Mesothelial cell of epicardium (in vitro differentiated cells): Measurements from ENCODE around the gene RCAN2. TPM values are rescaled to one million over a fixed set of nuclear protein-coding genes. Genes with fewer than 3 reads are reported as not detected.

Experiments
- DNase-seq, 2 experiments: peaks; one replicate each; pipeline ENCODE4 v3.0.0; 2021; ENCODE audit warnings: low spot score in 2 of 2; ENCODE audit not compliant: unreplicated experiment in 2 of 2
- H3K27ac Mint-ChIP-seq: 2 replicates; pipeline ENCODE4 v1.8.0; 2021; ENCODE audit warnings: mixed read lengths
- H3K27me3 Mint-ChIP-seq: 2 replicates; pipeline ENCODE4 v1.8.0; 2021; ENCODE audit warnings: low read depth, mixed read lengths
- H3K36me3 Mint-ChIP-seq: 2 replicates; pipeline ENCODE4 v1.8.0; 2021; ENCODE audit warnings: mixed read lengths
- H3K4me1 Mint-ChIP-seq: 2 replicates; pipeline ENCODE4 v1.8.0; 2021; ENCODE audit warnings: mixed read lengths
- H3K4me3 Mint-ChIP-seq: 2 replicates; pipeline ENCODE4 v1.8.0; 2021; ENCODE audit warnings: mild to moderate bottlenecking, moderate library complexity, mixed read lengths
- H3K9me3 Mint-ChIP-seq: 2 replicates; pipeline ENCODE4 v1.8.0; 2021; ENCODE audit warnings: mixed read lengths
- CTCF ChIP-seq: fragments of 200-600 bp; sonication (generic); IDR thresholded peaks from one replicate; pipeline ENCODE4 v1.5.0; 2021; ENCODE audit warnings: antibody characterized with exemption; ENCODE audit not compliant: unreplicated experiment
- total RNA-seq: library from RNA; stranded (reverse); gene quantifications from 3 replicates; pipeline ENCODE4 v1.2.1, GENCODE V29; 2021

RCAN2 gene
- total RNA-seq, 1 donor from 2014 or later: 4.0 TPM

- Mint-ChIP-seq H3K4me1 (no peaks in the 10 kb centered on the region), H3K4me3 (no peak overlapping the region), H3K9me3 (no peaks in the 10 kb centered on the region), H3K27ac (no peak overlapping the region), H3K36me3 (no peaks in the 10 kb centered on the region), H3K27me3 (peaks cover 7% of the 10 kb centered on the region)
- no peak for TF ChIP-seq CTCF
- no peak for DNase-seq
Measured at GRCh38 chr6:46191961-46192360, 299.3 kb downstream of the RCAN2 start.

- Mint-ChIP-seq H3K4me3 (no peak overlapping the region), H3K36me3 (no peaks in the 10 kb centered on the region), H3K27ac (no peak overlapping the region), H3K4me1 (no peaks in the 10 kb centered on the region), H3K27me3 (peaks cover 7% of the 10 kb centered on the region), H3K9me3 (no peaks in the 10 kb centered on the region)
- no peak for DNase-seq
- no peak for TF ChIP-seq CTCF
Measured at GRCh38 chr6:46190889-46191288, 300.4 kb downstream of the RCAN2 start.

- H3K4me1 Mint-ChIP-seq: peaks cover 6% of the 10 kb centered on the region
- DNase-seq: no peak
- no peak overlapping the region for H3K4me3 Mint-ChIP-seq
- no peak for TF ChIP-seq CTCF
- no peak overlapping the region for H3K27ac Mint-ChIP-seq
- H3K36me3 Mint-ChIP-seq: no peaks in the 10 kb centered on the region
- peaks cover 11% of the 10 kb centered on the region for H3K27me3 Mint-ChIP-seq
- H3K9me3 Mint-ChIP-seq: no peaks in the 10 kb centered on the region
Measured at GRCh38 chr6:46189726-46190125, 301.5 kb downstream of the RCAN2 start.

DNA sequence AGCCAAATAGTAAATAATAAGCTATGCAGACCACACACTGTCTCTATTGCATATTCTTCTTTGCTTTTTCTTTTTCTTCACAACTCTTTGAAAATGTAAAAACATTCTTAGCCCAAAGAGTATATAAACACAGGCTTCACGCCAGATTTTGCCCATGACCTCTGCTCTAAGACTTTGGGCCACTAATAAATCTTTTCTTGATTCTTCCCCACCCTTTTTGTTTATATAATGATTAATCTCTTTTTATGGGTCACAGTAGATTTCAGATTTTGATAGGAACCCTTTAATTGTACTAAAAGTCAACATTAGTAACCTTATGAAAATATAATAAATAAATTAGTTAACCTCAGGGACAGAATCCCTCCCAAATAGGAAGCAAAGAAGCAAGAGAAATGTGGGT, 304.7 kb downstream of the RCAN2 start:
- Mint-ChIP-seq H3K27me3 (peaks cover 22% of the 10 kb centered on the region), H3K36me3 (no peaks in the 10 kb centered on the region), H3K27ac (no peak overlapping the region), H3K4me1 (peaks cover 16% of the 10 kb centered on the region), H3K9me3 (peaks cover 4% of the 10 kb centered on the region), H3K4me3 (no peak overlapping the region)
- TF ChIP-seq CTCF: no peak
- no peak for DNase-seq

DNA sequence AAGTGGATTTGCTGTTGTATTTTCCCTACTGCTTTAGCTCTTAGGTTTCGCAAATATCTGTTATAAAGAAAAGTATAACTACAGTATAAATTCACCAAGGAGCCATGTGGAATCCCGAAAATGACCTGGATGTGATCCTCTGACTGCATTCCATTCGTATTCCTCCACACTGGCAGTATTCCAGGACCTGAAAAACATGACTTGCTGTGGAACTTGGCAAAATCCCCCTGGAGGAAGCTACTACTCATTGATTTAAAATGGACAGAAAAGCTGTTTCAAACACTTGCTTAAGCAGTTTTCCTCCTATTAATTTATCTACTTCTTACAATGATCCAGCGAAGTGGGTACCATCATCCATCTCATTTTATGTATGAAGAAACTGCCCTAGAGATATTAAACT, 307.1 kb downstream of the RCAN2 start:
- Mint-ChIP-seq H3K36me3 (no peaks in the 10 kb centered on the region), H3K4me3 (no peak overlapping the region), H3K9me3 (peaks cover 4% of the 10 kb centered on the region), H3K27ac (peak overlapping the region; percentile 5), H3K27me3 (peaks cover 32% of the 10 kb centered on the region), H3K4me1 (peaks cover 16% of the 10 kb centered on the region)
- TF ChIP-seq CTCF: no peak
- no peak for DNase-seq

DNA sequence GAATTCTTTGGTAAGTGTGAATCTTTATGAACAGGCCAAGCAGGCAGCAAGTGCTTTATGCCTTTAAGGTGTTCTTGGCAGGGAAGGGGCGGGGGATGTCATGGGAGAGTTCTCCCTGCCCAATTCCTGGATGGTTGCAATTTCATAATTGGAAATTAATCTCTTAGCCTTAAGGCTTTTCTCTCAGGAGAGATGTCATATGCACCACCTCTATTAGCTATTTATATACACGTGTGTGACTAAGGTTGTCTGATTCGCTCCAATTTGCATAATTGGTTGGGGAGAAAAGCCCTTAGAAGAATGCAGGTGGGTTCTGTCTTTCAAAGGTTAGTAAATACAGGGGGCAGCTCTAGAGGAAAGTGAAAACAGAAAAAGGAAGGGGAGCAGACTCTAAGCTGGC, 315.3 kb downstream of the RCAN2 start:
- Mint-ChIP-seq H3K27me3 (peaks cover 33% of the 10 kb centered on the region), H3K36me3 (no peaks in the 10 kb centered on the region), H3K4me1 (peaks cover 1% of the 10 kb centered on the region), H3K27ac (no peak overlapping the region), H3K9me3 (no peaks in the 10 kb centered on the region), H3K4me3 (no peak overlapping the region)
- DNase-seq: no peak
- TF ChIP-seq CTCF: no peak
